WERI-Rb-1 (cell line): Measurements from ENCODE around the gene TAF1.
"Not testable (repeated sequence)": the region's sequence is repeated elsewhere in the genome, so short reads cannot be mapped to it uniquely, and the experiment has no call there.

Experiments
- DNase-seq: peaks from one replicate; pipeline ENCODE4 v3.0.0-alpha.2; 2020
- H3K27ac ChIP-seq: fragments of 250-450 bp; sonication (Bioruptor Pico); 2 replicates; pipeline ENCODE4 v1.5.1; 2020; ENCODE audit warnings: mild to moderate bottlenecking, moderate library complexity
- H3K27me3 ChIP-seq: fragments of 250-450 bp; sonication (Bioruptor Pico); 2 replicates; pipeline ENCODE4 v1.5.1; 2021; ENCODE audit warnings: mild to moderate bottlenecking, low read depth, moderate library complexity; ENCODE audit not compliant: insufficient read depth, severe bottlenecking
- H3K36me3 ChIP-seq: fragments of 250-450 bp; sonication (Bioruptor Pico); 2 replicates; pipeline ENCODE4 v1.5.1; 2020; ENCODE audit warnings: mild to moderate bottlenecking, moderate library complexity
- H3K4me3 ChIP-seq: 2 replicates; pipeline ENCODE4 v1.5.1; 2011; ENCODE audit warnings: low read depth, mild to moderate bottlenecking, control low read depth, low read length
- H3K9me3 ChIP-seq: fragments of 250-450 bp; sonication (Bioruptor Pico); 2 replicates; pipeline ENCODE4 v1.5.1; 2021; ENCODE audit warnings: mild to moderate bottlenecking, moderate library complexity; ENCODE audit not compliant: severe bottlenecking
- TF ChIP-seq, protein P1 (sequence below): IDR thresholded peaks from 2 replicates; pipeline ENCODE4 v1.5.1; 2011; ENCODE audit warnings: low read depth, mild to moderate bottlenecking, control low read depth, inconsistent platforms, low read length

Gene TAF1

DNA sequence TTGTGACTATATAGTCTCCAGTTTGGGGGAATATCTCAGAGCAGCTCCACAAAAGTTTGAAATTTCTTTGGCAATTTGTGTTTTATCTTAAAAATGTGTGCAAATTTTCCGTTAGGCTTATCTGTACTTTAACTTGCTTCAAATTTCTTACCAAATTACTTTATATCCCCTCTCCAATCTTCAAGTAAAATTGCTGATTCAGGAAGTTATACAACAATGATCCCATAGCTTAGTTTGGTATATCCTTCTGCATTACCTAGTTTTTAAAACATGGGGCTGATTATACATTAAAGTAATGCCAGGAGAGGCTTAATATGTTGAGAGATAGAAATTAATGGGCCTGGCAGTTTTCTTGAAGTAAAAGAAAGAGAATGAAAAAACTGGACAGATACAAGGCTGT, 66.6 kb downstream of the TAF1 start:
- TF ChIP-seq, protein P1, sequence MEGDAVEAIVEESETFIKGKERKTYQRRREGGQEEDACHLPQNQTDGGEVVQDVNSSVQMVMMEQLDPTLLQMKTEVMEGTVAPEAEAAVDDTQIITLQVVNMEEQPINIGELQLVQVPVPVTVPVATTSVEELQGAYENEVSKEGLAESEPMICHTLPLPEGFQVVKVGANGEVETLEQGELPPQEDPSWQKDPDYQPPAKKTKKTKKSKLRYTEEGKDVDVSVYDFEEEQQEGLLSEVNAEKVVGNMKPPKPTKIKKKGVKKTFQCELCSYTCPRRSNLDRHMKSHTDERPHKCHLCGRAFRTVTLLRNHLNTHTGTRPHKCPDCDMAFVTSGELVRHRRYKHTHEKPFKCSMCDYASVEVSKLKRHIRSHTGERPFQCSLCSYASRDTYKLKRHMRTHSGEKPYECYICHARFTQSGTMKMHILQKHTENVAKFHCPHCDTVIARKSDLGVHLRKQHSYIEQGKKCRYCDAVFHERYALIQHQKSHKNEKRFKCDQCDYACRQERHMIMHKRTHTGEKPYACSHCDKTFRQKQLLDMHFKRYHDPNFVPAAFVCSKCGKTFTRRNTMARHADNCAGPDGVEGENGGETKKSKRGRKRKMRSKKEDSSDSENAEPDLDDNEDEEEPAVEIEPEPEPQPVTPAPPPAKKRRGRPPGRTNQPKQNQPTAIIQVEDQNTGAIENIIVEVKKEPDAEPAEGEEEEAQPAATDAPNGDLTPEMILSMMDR, result no peak
- no peak for DNase-seq
- Histone ChIP-seq H3K27ac (no peak overlapping the region), H3K27me3 (no peaks in the 10 kb centered on the region), H3K9me3 (no peaks in the 10 kb centered on the region), H3K36me3 (no peaks in the 10 kb centered on the region; the same call in 1 of the 2 replicates), H3K4me3 (no peak overlapping the region)

DNA sequence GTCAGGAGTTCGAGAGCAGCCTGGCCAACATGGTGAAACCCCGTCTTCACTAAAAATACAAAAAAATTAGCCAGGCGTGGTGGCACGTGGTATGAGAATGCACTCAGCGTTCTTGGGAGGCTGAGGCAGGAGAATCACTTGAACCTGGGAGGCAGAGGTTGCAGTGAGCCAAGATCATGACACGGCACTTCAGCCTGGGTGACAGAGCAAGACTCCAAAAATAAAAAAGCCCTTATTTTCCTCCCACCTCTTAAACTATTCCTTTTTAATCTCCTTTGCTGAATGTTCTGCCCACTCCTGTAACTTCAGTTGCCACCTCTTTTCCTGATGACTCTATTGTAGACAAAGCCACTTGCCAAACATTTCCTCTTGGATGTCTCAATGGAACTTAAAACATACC, 72.6 kb downstream of the TAF1 start:
- no peaks in the 10 kb centered on the region for H3K9me3 ChIP-seq
- peaks cover 3% of the 10 kb centered on the region for H3K27me3 ChIP-seq
- DNase-seq, result no peak
- no peak overlapping the region for H3K27ac ChIP-seq
- H3K4me3 ChIP-seq, result no peak overlapping the region
- TF ChIP-seq, protein P1, result no peak
- peaks cover 2% of the 10 kb centered on the region; the same call in 1 of the 2 replicates for H3K36me3 ChIP-seq

GRCh38 chrX:71439420-71439819, 73.3 kb downstream of the TAF1 start:
- H3K9me3 ChIP-seq, result no peaks in the 10 kb centered on the region
- TF ChIP-seq, protein P1, result no peak
- DNase-seq, result no peak
- peaks cover 2% of the 10 kb centered on the region; the same call in 1 of the 2 replicates for H3K36me3 ChIP-seq
- peaks cover 3% of the 10 kb centered on the region for H3K27me3 ChIP-seq
- no peak overlapping the region for H3K27ac ChIP-seq
- no peak overlapping the region for H3K4me3 ChIP-seq

DNA sequence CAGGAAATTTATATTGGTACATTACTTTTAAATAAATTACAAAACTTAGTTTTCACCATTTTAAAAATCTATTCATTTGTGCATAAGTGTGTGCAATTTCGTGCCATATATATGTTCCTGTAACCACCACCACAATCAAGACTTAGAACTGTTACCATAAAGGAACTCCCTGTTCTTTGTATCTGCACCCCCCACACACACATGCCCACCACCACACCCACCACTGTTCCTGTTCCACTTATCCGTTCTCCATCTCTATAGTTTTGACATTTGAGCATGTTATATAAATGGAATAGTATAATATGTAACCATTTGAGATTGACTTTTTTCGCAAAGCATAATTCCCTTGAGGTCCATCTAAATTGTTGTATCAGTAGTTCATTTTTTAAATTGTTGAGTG, 73.7 kb downstream of the TAF1 start:
- no peak overlapping the region for H3K4me3 ChIP-seq
- H3K9me3 ChIP-seq, result no peaks in the 10 kb centered on the region
- DNase-seq, result no peak
- peaks cover 3% of the 10 kb centered on the region for H3K27me3 ChIP-seq
- H3K36me3 ChIP-seq, result peaks cover 2% of the 10 kb centered on the region; the same call in 1 of the 2 replicates
- TF ChIP-seq, protein P1, result no peak
- no peak overlapping the region for H3K27ac ChIP-seq

GRCh38 chrX:71440401-71440800, 74.2 kb downstream of the TAF1 start:
- Histone ChIP-seq H3K9me3 (no peaks in the 10 kb centered on the region), H3K27ac (no peak overlapping the region), H3K4me3 (no peak overlapping the region), H3K36me3 (peaks cover 2% of the 10 kb centered on the region; the same call in 1 of the 2 replicates), H3K27me3 (peaks cover 3% of the 10 kb centered on the region)
- no peak for DNase-seq
- TF ChIP-seq, protein P1, result no peak

DNA sequence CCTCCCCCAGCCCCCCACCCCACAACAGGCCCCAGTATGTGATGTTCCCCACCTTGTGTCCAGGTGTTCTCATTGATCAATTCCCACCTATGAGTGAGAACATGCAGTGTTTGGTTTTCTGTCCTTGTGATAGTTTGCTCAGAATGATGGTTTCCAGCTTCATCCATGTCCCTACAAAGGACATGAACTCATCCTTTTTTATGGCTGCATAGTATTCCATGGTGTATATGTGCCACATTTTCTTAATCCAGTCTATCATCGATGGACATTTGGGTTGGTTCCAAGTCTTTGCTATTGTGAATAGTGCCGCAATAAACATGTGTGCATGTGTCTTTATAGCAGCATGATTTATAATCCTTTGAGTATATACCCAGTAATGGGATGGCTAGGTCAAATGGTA, 75.7 kb downstream of the TAF1 start:
- not testable (repeated sequence) for H3K36me3 ChIP-seq, H3K4me3 ChIP-seq, H3K27ac ChIP-seq, H3K9me3 ChIP-seq, DNase-seq, H3K27me3 ChIP-seq
